ENCODE data around the gene MAP3K15. TPM values are rescaled to one million over a fixed set of nuclear protein-coding genes. Genes with fewer than 3 reads are reported as not detected.

The MAP3K15 gene
- total RNA-seq, 2 donors from 2014 or later, result 0.26 to 0.33 TPM

DNA sequence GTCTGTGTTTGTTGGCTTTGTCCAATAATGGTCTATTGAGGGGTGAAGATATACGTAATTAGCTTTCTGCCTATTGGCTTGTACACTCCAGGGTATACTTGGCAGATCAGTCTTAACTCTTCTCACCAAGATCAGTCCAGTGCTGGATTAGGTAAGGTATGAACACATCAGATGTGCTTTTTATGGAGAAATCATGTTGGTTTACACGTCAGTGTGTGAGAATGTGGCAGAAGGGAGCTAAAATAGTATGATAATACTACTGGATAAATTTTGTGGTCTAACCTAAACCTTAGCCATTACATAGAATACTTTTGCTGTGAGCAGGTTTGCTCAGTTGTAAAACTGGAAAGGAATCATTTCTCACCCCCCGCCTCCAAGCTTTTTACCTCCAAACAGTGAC lies 167.4 kb downstream of the MAP3K15 start:
- Histone ChIP-seq H3K9me3 (no peaks in the 10 kb centered on the region), H3K36me3 (replicated peaks in 1 of 2; ENCODE audit: insufficient read depth in 1 of 2, low read depth in 2 of 2) (peaks cover 0 to 5% of the 10 kb centered on the region in 2 donors), H3K27me3 (no peaks in the 10 kb centered on the region), H3K4me1 (peaks cover 7% of the 10 kb centered on the region), H3K27ac (no peak overlapping the region), H3K4me3 (no peak overlapping the region)
- DNase-seq, result no peak
- no peak for ATAC-seq
- TF ChIP-seq POLR2A (IDR thresholded peaks at IDR 0.05), result no peak
- TF ChIP-seq, protein P1, sequence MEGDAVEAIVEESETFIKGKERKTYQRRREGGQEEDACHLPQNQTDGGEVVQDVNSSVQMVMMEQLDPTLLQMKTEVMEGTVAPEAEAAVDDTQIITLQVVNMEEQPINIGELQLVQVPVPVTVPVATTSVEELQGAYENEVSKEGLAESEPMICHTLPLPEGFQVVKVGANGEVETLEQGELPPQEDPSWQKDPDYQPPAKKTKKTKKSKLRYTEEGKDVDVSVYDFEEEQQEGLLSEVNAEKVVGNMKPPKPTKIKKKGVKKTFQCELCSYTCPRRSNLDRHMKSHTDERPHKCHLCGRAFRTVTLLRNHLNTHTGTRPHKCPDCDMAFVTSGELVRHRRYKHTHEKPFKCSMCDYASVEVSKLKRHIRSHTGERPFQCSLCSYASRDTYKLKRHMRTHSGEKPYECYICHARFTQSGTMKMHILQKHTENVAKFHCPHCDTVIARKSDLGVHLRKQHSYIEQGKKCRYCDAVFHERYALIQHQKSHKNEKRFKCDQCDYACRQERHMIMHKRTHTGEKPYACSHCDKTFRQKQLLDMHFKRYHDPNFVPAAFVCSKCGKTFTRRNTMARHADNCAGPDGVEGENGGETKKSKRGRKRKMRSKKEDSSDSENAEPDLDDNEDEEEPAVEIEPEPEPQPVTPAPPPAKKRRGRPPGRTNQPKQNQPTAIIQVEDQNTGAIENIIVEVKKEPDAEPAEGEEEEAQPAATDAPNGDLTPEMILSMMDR (IDR thresholded peaks at IDR 0.05), result no peak
- intact Hi-C loops (cut with DNase I), result no loop called here
- WGBS, 2 donors, result 47 to 55% methylated on average over 3 of the region's 3 CpGs

DNA sequence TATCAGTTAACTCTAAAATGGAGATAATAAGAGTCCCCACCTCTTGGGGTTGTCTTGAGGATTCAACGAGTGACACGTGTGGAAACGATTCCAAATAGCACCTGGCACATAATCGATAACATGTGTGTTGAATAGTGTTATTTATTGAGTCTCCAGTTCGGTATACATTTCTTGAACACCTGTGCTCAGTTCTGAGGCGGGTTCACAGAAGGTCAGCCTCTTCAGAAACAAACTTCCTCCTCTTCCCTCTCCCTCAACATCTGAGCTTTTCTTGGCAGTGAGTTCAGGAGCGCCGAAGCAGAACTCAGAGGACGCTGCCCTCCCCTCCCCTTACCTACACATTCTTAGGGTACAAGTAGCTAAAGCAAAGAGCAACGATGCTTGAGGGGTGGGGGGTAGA lies 170.6 kb downstream of the MAP3K15 start:
- H3K4me3 ChIP-seq, result peak overlapping the region in 1 of 2 donors; percentile 41
- DNase-seq (peak in 3 of 4 donors; percentile 26 to 60 (median 45)), ATAC-seq (peak; percentile 10)
- 0 to 1% methylated on average over 4 to 10 of the region's 10 CpGs for WGBS, 2 donors
- H3K36me3 ChIP-seq (replicated peaks in 1 of 2; ENCODE audit: insufficient read depth in 1 of 2, low read depth in 2 of 2), result no peaks in the 10 kb centered on the region
- TF ChIP-seq, protein P1 (IDR thresholded peaks at IDR 0.05), result no peak
- TF ChIP-seq POLR2A (IDR thresholded peaks at IDR 0.05), result no peak
- H3K4me1 ChIP-seq, result peaks cover 7% of the 10 kb centered on the region
- no peaks in the 10 kb centered on the region for H3K9me3 ChIP-seq
- H3K27me3 ChIP-seq, result no peaks in the 10 kb centered on the region
- intact Hi-C loops (cut with DNase I), result no loop called here
- peak overlapping the region in 3 of 4 donors; percentile 72 to 95 (median 92) for H3K27ac ChIP-seq

DNA sequence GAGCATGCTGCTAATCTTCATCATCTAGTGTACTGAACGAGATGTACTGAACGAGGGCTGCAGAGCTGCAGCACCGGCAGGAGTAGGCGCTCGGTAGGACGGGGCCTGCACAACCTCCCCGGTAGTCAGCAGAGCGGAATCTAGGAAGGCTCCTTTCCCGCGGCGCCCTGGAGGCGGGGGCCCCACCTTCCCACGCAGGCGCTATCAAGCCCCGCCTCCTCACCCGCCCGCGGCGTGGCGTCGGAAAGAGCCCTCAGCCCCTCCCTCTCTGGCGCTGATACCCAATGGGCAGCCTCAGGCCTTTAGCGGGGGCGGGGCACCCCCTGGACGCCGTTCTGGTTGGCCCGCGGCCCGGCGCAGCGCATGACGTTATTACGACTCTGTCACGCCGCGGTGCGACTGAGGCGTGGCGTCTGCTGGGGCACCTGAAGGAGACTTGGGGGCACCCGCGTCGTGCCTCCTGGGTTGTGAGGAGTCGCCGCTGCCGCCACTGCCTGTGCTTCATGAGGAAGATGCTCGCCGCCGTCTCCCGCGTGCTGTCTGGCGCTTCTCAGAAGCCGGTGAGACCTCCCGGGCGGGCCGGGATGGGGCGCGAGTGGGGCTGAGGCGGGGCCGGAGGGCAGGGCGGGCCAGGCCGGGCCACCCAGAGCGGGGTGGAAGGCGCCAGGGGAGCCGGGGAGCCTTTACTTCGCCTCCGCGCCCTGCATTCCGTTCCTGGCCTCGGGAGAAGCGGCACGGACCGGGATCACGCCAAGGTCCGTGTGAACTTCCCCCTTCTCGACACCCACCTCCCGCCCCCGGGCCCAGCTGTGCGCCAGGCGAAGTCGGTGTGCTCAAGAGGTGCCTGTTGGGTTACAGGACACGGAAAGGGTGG lies 171.5 kb downstream of the MAP3K15 start, which contains the start of gene PDHA1:
Gene PDHA1 (plus strand): TSS at position 393 of the 874 bp plus-strand sequence. CDS start 111 bp downstream, at position 504.
- no peaks in the 10 kb centered on the region for H3K27me3 ChIP-seq

DNA sequence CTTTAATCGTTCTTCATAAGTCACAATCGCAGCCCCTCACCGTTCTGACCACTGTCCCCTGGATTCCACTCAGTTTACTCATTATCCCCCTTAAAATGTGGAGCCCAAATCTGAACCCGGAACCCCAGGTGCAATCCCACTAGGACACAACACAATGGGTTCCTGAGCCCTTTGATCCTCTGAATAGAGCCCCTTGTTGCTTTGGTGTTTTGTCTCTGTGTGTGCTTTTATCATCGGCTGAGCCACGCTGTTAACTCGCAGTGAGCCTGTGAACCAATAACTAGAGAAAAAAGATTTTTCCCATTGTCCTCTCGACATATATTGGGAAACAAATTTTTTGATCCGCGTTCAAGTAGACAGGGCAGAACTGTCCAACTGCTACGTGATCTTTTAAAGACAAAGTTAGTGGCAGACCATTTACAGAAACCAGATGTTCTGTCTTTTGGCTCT lies 172.2 kb downstream of the MAP3K15 start:
- H3K27ac ChIP-seq, result peak overlapping the region; percentile 54 to 95 (median 82)

More for the DNA sequence above, 171.5 kb downstream of the MAP3K15 start, which contains the start of gene PDHA1:
- TF ChIP-seq POLR2A (IDR thresholded peaks at IDR 0.05), result peak; percentile 63 to 88 (median 86)
- TF ChIP-seq, protein P1 (IDR thresholded peaks at IDR 0.05), result no peak
- ATAC-seq (peak; percentile 98), DNase-seq (peak; percentile 95 to 96 (median 95))
- Histone ChIP-seq H3K4me1 (peaks cover 7% of the 10 kb centered on the region), H3K4me3 (peak within 1 kb of the TSS; percentile 41 to 46), H3K9me3 (no peaks in the 10 kb centered on the region), H3K27ac (peak within 1 kb of the TSS; percentile 72 to 95 (median 88)), H3K36me3 (replicated peaks in 1 of 2; ENCODE audit: insufficient read depth in 1 of 2, low read depth in 2 of 2) (no peaks in the 10 kb centered on the region)
- WGBS, 2 donors, result 0% methylated on average over 45 of the region's 81 CpGs; no CpG with 5 or more reads in 1 of the 2 donors
- intact Hi-C loops (cut with DNase I), result no loop called here

More for the DNA sequence above, 172.2 kb downstream of the MAP3K15 start:
- WGBS, 2 donors, result 30 to 54% methylated on average over 7 to 11 of the region's 11 CpGs
- Histone ChIP-seq H3K4me1 (peaks cover 7% of the 10 kb centered on the region), H3K36me3 (replicated peaks in 1 of 2; ENCODE audit: insufficient read depth in 1 of 2, low read depth in 2 of 2) (no peaks in the 10 kb centered on the region), H3K9me3 (no peaks in the 10 kb centered on the region), H3K4me3 (no peak overlapping the region), H3K27me3 (no peaks in the 10 kb centered on the region)
- ATAC-seq (no peak), DNase-seq (no peak)
- no peak for TF ChIP-seq POLR2A (IDR thresholded peaks at IDR 0.05)
- TF ChIP-seq, protein P1 (IDR thresholded peaks at IDR 0.05), result no peak
- intact Hi-C loops (cut with DNase I), result no loop called here

All from body of pancreas (tissue), 4 donors.